GM12878 (cell line): ENCODE results near the gene PRMT7. TPM values are rescaled to one million over a fixed set of nuclear protein-coding genes. Genes with fewer than 3 reads are reported as not detected.

Experiments used
- ATAC-seq: fragments of 200-7000 bp; cut with Tn5 transposase; 3 replicates; pipeline ENCODE4 v1.9.1; 2020; ENCODE audit warnings: mild to moderate bottlenecking, moderate library complexity
- BruUV-seq: library from RNA; stranded (reverse); fragments of 400-500 nt; replicated peaks from 2 replicates; lab custom pipeline; 2021; lab: Mats Ljungman, UMichigan
- CTCF ChIA-PET: fragments of 300-600 bp; sonication (Branson Sonifier 250); formaldehyde crosslinking; extraction: SDS; loops from one replicate; lab custom pipeline; 2021; ENCODE audit warnings: inconsistent platforms; lab: Yijun Ruan, JAX
- POLR2A ChIA-PET: fragments of 350-600 bp; formaldehyde crosslinking; extraction: SDS; loops from one replicate; lab custom pipeline; 2021; ENCODE audit warnings: inconsistent platforms; lab: Charles Lee
- RAD21 ChIA-PET: fragments of 300-600 bp; sonication (Branson Sonifier 250); formaldehyde crosslinking; loops from one replicate; lab custom pipeline; 2023; ENCODE audit warnings: antibody characterized with exemption; ENCODE audit not compliant: unreplicated experiment; lab: Charles Lee
- SMC1A ChIA-PET: fragments of 300-600 bp; sonication (Branson Sonifier 250); formaldehyde crosslinking; loops from one replicate; lab custom pipeline; 2023; ENCODE audit not compliant: unreplicated experiment, uncharacterized antibody; lab: Charles Lee
- DNase-seq: peaks from one replicate; pipeline ENCODE4 v3.0.0-alpha.2; 2011; ENCODE audit warnings: low read depth, low spot score
- FAIRE-seq: peaks from 3 replicates; lab custom pipeline; 2011; peaks lifted over from hg19 to GRCh38; lab: Jason Lieb, UNC
- H2AFZ ChIP-seq: 2 replicates; pipeline ENCODE4 v1.6.0; 2011; ENCODE audit warnings: low read depth, low read length, control low read depth; ENCODE audit not compliant: control insufficient read depth
- H3K27ac ChIP-seq: 2 replicates; pipeline ENCODE4 v1.5.1; 2011; ENCODE audit warnings: control low read depth; ENCODE audit not compliant: control insufficient read depth, insufficient read depth
- H3K27me3 ChIP-seq, 2 experiments: replicated peaks in 1 of 2; 2 replicates each; pipeline versions ENCODE4 v1.6.0 to v1.6.1; 2011; ENCODE audit warnings: low read length in 1 of 2; ENCODE audit not compliant: control insufficient read depth in 2 of 2, insufficient read depth in 2 of 2
- H3K36me3 ChIP-seq, 2 experiments: 2 replicates each; pipeline ENCODE4 v1.5.1; 2011; ENCODE audit warnings: low read length in 1 of 2; ENCODE audit not compliant: control insufficient read depth in 2 of 2, insufficient read depth in 2 of 2
- H3K4me1 ChIP-seq: 2 replicates; pipeline ENCODE4 v1.6.1; 2011; ENCODE audit warnings: mild to moderate bottlenecking, low read length, moderate library complexity, mixed read lengths; ENCODE audit not compliant: control insufficient read depth, insufficient read depth
- H3K4me2 ChIP-seq: 2 replicates; pipeline ENCODE4 v1.6.0; 2011; ENCODE audit warnings: control low read depth; ENCODE audit not compliant: control insufficient read depth, insufficient read depth
- H3K4me3 ChIP-seq: fragments of 200-600 bp; sonication (generic); 2 replicates; pipeline ENCODE4 v1.5.1; 2016
- H3K79me2 ChIP-seq: 2 replicates; pipeline ENCODE4 v1.6.0; 2011; ENCODE audit warnings: low read length; ENCODE audit not compliant: control insufficient read depth, insufficient read depth
- H3K9ac ChIP-seq: 2 replicates; pipeline ENCODE4 v1.8.0; 2011; ENCODE audit warnings: low read length, control low read depth, mixed read lengths; ENCODE audit not compliant: control insufficient read depth, insufficient read depth
- H3K9me3 ChIP-seq: replicated peaks from 3 replicates; pipeline ENCODE4 v1.5.1; 2011; ENCODE audit warnings: mild to moderate bottlenecking, low read length; ENCODE audit not compliant: control insufficient read depth, insufficient read depth
- H4K20me1 ChIP-seq: 2 replicates; pipeline ENCODE4 v1.6.0; 2011; ENCODE audit not compliant: control insufficient read depth, insufficient read depth
- BCL3 ChIP-seq: IDR thresholded peaks from 2 replicates; pipeline ENCODE4 v1.6.1; 2011; ENCODE audit warnings: borderline replicate concordance, low read depth, mild to moderate bottlenecking, moderate library complexity, low read length; ENCODE audit not compliant: insufficient read depth, poor library complexity, severe bottlenecking
- BRCA1 ChIP-seq: IDR thresholded peaks from 2 replicates; pipeline ENCODE4 v1.6.1; 2011; ENCODE audit warnings: low read depth, low read length, improper control_type of control experiment
- CBX3 ChIP-seq: fragments of 200-600 bp; sonication (generic); IDR thresholded peaks from 2 replicates; pipeline ENCODE4 v1.6.1; 2016; ENCODE audit warnings: low read depth, borderline replicate concordance
- CEBPB ChIP-seq, 2 experiments: fragments of 150-350 bp in 1 of 2; IDR thresholded peaks; 2 replicates each; pipeline ENCODE4 v1.6.1; 2012 to 2014; ENCODE audit warnings: low read depth in 2 of 2, low read length in 2 of 2, borderline replicate concordance in 1 of 2, inconsistent platforms in 1 of 2
- EZH2 ChIP-seq: IDR thresholded peaks from 2 replicates; pipeline ENCODE4 v1.6.1; 2012; ENCODE audit warnings: low read depth, mild to moderate bottlenecking, control low read depth, inconsistent platforms, low read length, borderline replicate concordance; ENCODE audit not compliant: control insufficient read depth
- GABPA ChIP-seq: IDR thresholded peaks from 2 replicates; pipeline ENCODE4 v1.6.1; 2014; ENCODE audit warnings: antibody characterized with exemption, low read depth, mild to moderate bottlenecking, inconsistent platforms
- HCFC1 ChIP-seq: fragments of 150-350 bp; IDR thresholded peaks from 2 replicates; pipeline ENCODE4 v1.6.1; 2014; ENCODE audit warnings: low read length
- IRF4 ChIP-seq: IDR thresholded peaks from 2 replicates; pipeline ENCODE4 v1.6.1; 2011; ENCODE audit warnings: low read depth, low read length
- IRF5 ChIP-seq: fragments of 450-650 bp; IDR thresholded peaks from 2 replicates; pipeline ENCODE4 v1.6.1; 2017; ENCODE audit warnings: borderline replicate concordance
- MEF2B ChIP-seq: fragments of 450-650 bp; IDR thresholded peaks from 2 replicates; pipeline ENCODE4 v1.6.1; 2018; ENCODE audit warnings: mild to moderate bottlenecking, moderate library complexity; ENCODE audit not compliant: partially characterized antibody, poor library complexity, severe bottlenecking
- NBN ChIP-seq: fragments of 450-650 bp; IDR thresholded peaks from 2 replicates; pipeline ENCODE4 v1.6.1; 2016
- SMAD5 ChIP-seq: IDR thresholded peaks from 2 replicates; pipeline ENCODE4 v1.6.1; 2016; ENCODE audit warnings: antibody characterized with exemption, low read depth
- SP1 ChIP-seq: IDR thresholded peaks from one replicate; pipeline ENCODE4 v1.6.1; 2011; ENCODE audit warnings: low read depth, low read length
- SUZ12 ChIP-seq: fragments of 200-600 bp; sonication (generic); IDR thresholded peaks from one replicate; pipeline ENCODE4 v1.6.1; 2018; ENCODE audit warnings: antibody characterized with exemption, mild to moderate bottlenecking; ENCODE audit not compliant: unreplicated experiment
- ZBTB11 ChIP-seq: fragments of 450-650 bp; formaldehyde crosslinking; IDR thresholded peaks from 2 replicates; pipeline ENCODE4 v1.5.0; 2022; ENCODE audit warnings: mild to moderate bottlenecking, missing genetic modification characterization
- WGBS: methylation state at CpG from one replicate; pipeline ENCODE4 v1.1.6; 2016; ENCODE audit warnings: low lambda C conversion rate; ENCODE audit not compliant: insufficient replicate concordance, insufficient coverage; ENCODE audit errors: missing lambda C conversion rate; 5-methylcytosine and 5-hydroxymethylcytosine counted together
- in situ Hi-C: fragments of 300-500 bp; cut with MboI; formaldehyde crosslinking; loops from 9 replicates; pipeline ENCODE4 v1.14.3; 2018; ENCODE audit warnings: mixed read lengths
- intact Hi-C: fragments of 100-400 bp; cut with micrococcal nuclease; formaldehyde crosslinking; loops from one replicate; pipeline ENCODE4 v1.14.2; 2022; ENCODE audit not compliant: unreplicated experiment
- polyA plus RNA-seq, 11 experiments: library from polyadenylated mRNA; depleted of rRNA in 4 of 11; unstranded in 6 of 11; stranded (reverse) in 5 of 11; fragments of >200 nt; fragmentation: Nextera tagmentation in 4 of 11; fragmentation: Illumina TruSeq in 1 of 11; extraction: Ambion mirVana in 4 of 11; extraction: Trizol in 1 of 11; gene quantifications; 1 replicate in 1 of 11; 2 replicates in 10 of 11; pipeline versions ENCODE4 v1.2.1 to v1.2.3, GENCODE V29; 2011 to 2016; ENCODE audit warnings: inconsistent platforms in 2 of 11, missing spikeins in 2 of 11, low read depth in 1 of 11
- total RNA-seq, 4 experiments: library from RNA; depleted of rRNA in 3 of 4; stranded (reverse); fragments of >200 nt in 3 of 4; fragmentation: Illumina TruSeq in 1 of 4; extraction: Trizol in 1 of 4; gene quantifications; 2 replicates each; pipeline versions ENCODE4 v1.2.1 to v1.2.3, GENCODE V29; 2013 to 2021

Gene PRMT7
- total and polyA plus RNA-seq, 10 of the 15 experiments (the other 5 are each of a cell fraction or from before 2014, with no cell fraction given): 5.1 to 56.1 (median 42.0) TPM

- TF ChIP-seq SUZ12 (no peak), SP1 (no peak), IRF4 (no peak)
- TF ChIP-seq, all 136 proteins: peak for 0
Measured at GRCh38 chr16:68313116-68313515, 2.3 kb downstream of the PRMT7 start (continued).

DNA sequence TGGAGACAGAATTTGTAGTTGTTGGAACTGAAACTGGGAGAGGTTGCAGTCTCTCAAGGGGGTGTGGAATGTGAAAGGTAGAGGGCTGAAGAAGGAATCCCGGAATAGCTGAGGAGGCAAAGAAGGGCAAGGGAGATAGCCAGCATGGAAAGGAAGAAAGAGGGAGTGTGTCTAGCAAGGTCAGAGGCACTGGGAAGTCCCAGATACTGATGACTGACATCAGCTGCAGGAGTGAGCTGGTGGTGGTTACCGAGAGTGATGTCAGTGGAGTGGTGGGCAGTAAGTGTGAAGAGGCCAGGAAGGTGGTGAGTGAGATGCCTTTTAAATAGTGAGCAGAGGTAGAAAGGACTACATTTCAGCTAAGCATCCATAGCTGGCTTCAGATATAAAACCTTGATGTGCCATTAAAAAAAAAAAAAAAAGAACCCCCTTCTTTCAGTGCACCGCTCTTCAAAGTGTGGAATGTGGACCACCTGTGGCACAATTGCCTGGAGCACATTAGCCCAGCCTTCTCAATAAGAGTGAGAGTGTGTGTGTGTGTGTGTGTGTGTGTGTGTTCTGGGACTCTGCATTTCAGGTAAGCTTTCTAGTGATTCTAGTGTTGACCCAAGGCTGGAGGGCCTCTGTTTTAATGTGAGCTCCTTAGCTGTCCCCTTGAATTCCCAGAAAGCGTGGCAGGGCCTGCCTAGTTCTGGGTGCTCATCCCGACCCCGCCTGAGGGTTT lies 8.5 kb downstream of the PRMT7 start:
- CTCF ChIA-PET: interaction anchor here (0.7 to 21.7 kb wide), 13 partner anchors 8 to 144 kb away, joined by 3 to 747 read pairs (median 4); partner anchors contain the start of genes PRMT7, SLC7A6 and SLC7A6OS
- ATAC-seq (peak; percentile 100), FAIRE-seq (peak; percentile 76), DNase-seq (no peak)
- Histone ChIP-seq H3K27ac (peak overlapping the region; percentile 61), H2AFZ (no peak overlapping the region), H3K4me3 (no peak overlapping the region), H3K36me3 (peaks cover 7 to 20% of the 10 kb centered on the region in 2 experiments), H3K9me3 (no peaks in the 10 kb centered on the region), H3K27me3 (no peaks in the 10 kb centered on the region), H3K4me2 (peak overlapping the region; percentile 13; the same call in 1 of the 2 replicates), H3K79me2 (peaks cover 2% of the 10 kb centered on the region; the same call in 1 of the 2 replicates), H3K4me1 (peaks cover 8% of the 10 kb centered on the region), H3K9ac (peak overlapping the region; percentile 38; the same call in 1 of the 2 replicates), H4K20me1 (no peaks in the 10 kb centered on the region)
- POLR2A ChIA-PET: interaction anchor here (0.6 to 4.7 kb wide), 15 partner anchors 9 to 240 kb away, joined by 3 to 26 read pairs (median 5); partner anchors contain the start of genes PLA2G15, PRMT7, SLC7A6 and SLC7A6OS
- RAD21 ChIA-PET: interaction anchor here (0.6 to 15.5 kb wide), 10 partner anchors 9 to 91 kb away, joined by 3 to 399 read pairs (median 6); partner anchors contain the start of genes PRMT7, SLC7A6 and SLC7A6OS
- intact Hi-C loops: no loop called here
- no TSS peak for BruUV-seq
- 88% methylated on average over 6 of the region's 6 CpGs for WGBS
- in situ Hi-C loops: no loop called here
- SMC1A ChIA-PET: interaction anchor here (0.9 to 7.2 kb wide), 15 partner anchors 9 to 64 kb away, joined by 3 to 85 read pairs (median 4); partner anchors contain the start of genes PRMT7, SLC7A6 and SLC7A6OS
- peak; percentile 85 for TF ChIP-seq NBN
- no peak for TF ChIP-seq EZH2
- no peak for TF ChIP-seq BCL3
- no peak for TF ChIP-seq BRCA1
- no peak for TF ChIP-seq GABPA
- TF ChIP-seq CBX3: no peak
- no peak for TF ChIP-seq HCFC1
- TF ChIP-seq IRF5: peak; percentile 30; the same call in 1 of the 2 replicates
- no peak for TF ChIP-seq SMAD5
- no peak for TF ChIP-seq CEBPB (IDR thresholded peaks at IDR 0.05; ENCODE audit: borderline replicate concordance in 1 of 2, low read depth in 2 of 2, low read length in 2 of 2)
- TF ChIP-seq ZBTB11: no peak
- no peak for TF ChIP-seq MEF2B
